HG03066 (cell line): ENCODE data around the gene ELN.
"Not testable (repeated sequence)": the region's sequence is repeated elsewhere in the genome, so short reads cannot be mapped to it uniquely, and the experiment has no call there.

ENCODE experiments used
- ATAC-seq: cut with Tn5 transposase; IDR thresholded peaks from one replicate; pipeline ENCODE4 v1.9.1; 2021; ENCODE audit warnings: low read depth; ENCODE audit not compliant: unreplicated experiment

Gene ELN

GRCh38 chr7:74027683-74028320 is at the start of gene ELN:
Gene ELN, plus strand, starts transcription at chr7:74028173. Its CDS starts 15 bp downstream, at chr7:74028188.
- ATAC-seq: no peak

- ATAC-seq: no peak
Measured at GRCh38 chr7:73978661-73979563, 49.1 kb upstream of the ELN start.

- ATAC-seq: not testable (repeated sequence)
Measured at GRCh38 chr7:73979656-73980055, 48.3 kb upstream of the ELN start.

- no peak for ATAC-seq
Measured at GRCh38 chr7:73980206-73980605, 47.8 kb upstream of the ELN start.

GRCh38 chr7:73981933-73982332 is 46.0 kb upstream of the ELN start:
- no peak for ATAC-seq

GRCh38 chr7:73983437-73984164 is 44.4 kb upstream of the ELN start:
- ATAC-seq: no peak

- no peak for ATAC-seq
Measured at GRCh38 chr7:73984481-73985205, 43.3 kb upstream of the ELN start.

GRCh38 chr7:73985737-73986141 is 42.2 kb upstream of the ELN start:
- no peak for ATAC-seq

GRCh38 chr7:73986158-73986631 is 41.8 kb upstream of the ELN start:
- ATAC-seq: no peak

- no peak for ATAC-seq
Measured at GRCh38 chr7:73987298-73987697, 40.7 kb upstream of the ELN start.

- no peak for ATAC-seq
Measured at GRCh38 chr7:73988197-73988596, 39.8 kb upstream of the ELN start.

GRCh38 chr7:73991522-73992100 is 36.4 kb upstream of the ELN start:
- no peak for ATAC-seq

GRCh38 chr7:73992101-73992562 is 35.8 kb upstream of the ELN start:
- ATAC-seq: no peak

- ATAC-seq: no peak
Measured at GRCh38 chr7:73994023-73994422, 34.0 kb upstream of the ELN start.

GRCh38 chr7:73994761-73995160 is 33.2 kb upstream of the ELN start:
- ATAC-seq: no peak

GRCh38 chr7:73995330-73995729 is 32.6 kb upstream of the ELN start:
- ATAC-seq: no peak

GRCh38 chr7:73995821-73996511 is 32.0 kb upstream of the ELN start:
- ATAC-seq: no peak

GRCh38 chr7:73997056-73997455 is 30.9 kb upstream of the ELN start:
- no peak for ATAC-seq

- no peak for ATAC-seq
Measured at GRCh38 chr7:73999664-74000435, 28.1 kb upstream of the ELN start.
